Brain pericyte (primary cell): Measurements from ENCODE around the gene CGB7.
"Not testable (repeated sequence)": the region's sequence is repeated elsewhere in the genome, so short reads cannot be mapped to it uniquely, and the experiment has no call there.

Experiments
- DNase-seq: peaks from one replicate; pipeline ENCODE4 v3.0.0-alpha.2; 2012; ENCODE audit warnings: low read depth, low spot score

CGB7 gene

GRCh38 chr19:49073514-49074378 lies 16.2 kb upstream of the CGB7 start:
- no peak for DNase-seq

GRCh38 chr19:49071860-49072547 lies 14.5 kb upstream of the CGB7 start:
- DNase-seq: no peak

- DNase-seq: no peak
Measured at GRCh38 chr19:49070416-49070815, 12.9 kb upstream of the CGB7 start.

GRCh38 chr19:49069026-49069425 lies 11.5 kb upstream of the CGB7 start:
- DNase-seq: no peak

GRCh38 chr19:49067554-49067953 lies 10.0 kb upstream of the CGB7 start:
- no peak for DNase-seq

- DNase-seq: no peak
Measured at GRCh38 chr19:49065905-49066512, 8.5 kb upstream of the CGB7 start.

- no peak for DNase-seq
Measured at GRCh38 chr19:49064768-49065611, 7.4 kb upstream of the CGB7 start, which contains the start of gene NTF4. NTF4 (minus strand) TSS chr19:49064818; CDS start chr19:49061997, 2,821 bp downstream.

GRCh38 chr19:49064029-49064629 lies 6.6 kb upstream of the CGB7 start:
- DNase-seq: no peak

- no peak for DNase-seq
Measured at GRCh38 chr19:49061445-49061844, 3.9 kb upstream of the CGB7 start.

- no peak for DNase-seq
Measured at GRCh38 chr19:49061000-49061399, 3.5 kb upstream of the CGB7 start.

GRCh38 chr19:49059053-49059452 lies 1.5 kb upstream of the CGB7 start:
- DNase-seq: no peak

- no peak for DNase-seq
Measured at GRCh38 chr19:49058562-49058961, 1.0 kb upstream of the CGB7 start.

GRCh38 chr19:49056902-49057596 lies 500 bp downstream of the CGB7 start:
- not testable (repeated sequence) for DNase-seq

GRCh38 chr19:49056101-49056901 lies 1.2 kb downstream of the CGB7 start:
- DNase-seq: no peak

- DNase-seq: not testable (repeated sequence)
Measured at GRCh38 chr19:49050376-49051033, 7.0 kb downstream of the CGB7 start.

GRCh38 chr19:49049834-49050233 lies 7.7 kb downstream of the CGB7 start:
- DNase-seq: not testable (repeated sequence)

- DNase-seq: not testable (repeated sequence)
Measured at GRCh38 chr19:49049011-49049410, 8.5 kb downstream of the CGB7 start, which contains the start of gene CGB8. CGB8 (minus strand) TSS chr19:49049111; CDS start chr19:49048739, 372 bp downstream.

- not testable (repeated sequence) for DNase-seq
Measured at GRCh38 chr19:49043548-49043947, 14.0 kb downstream of the CGB7 start, which contains the start of gene CGB5. CGB5 (plus strand) TSS chr19:49043848; CDS start chr19:49044210, 362 bp downstream.

GRCh38 chr19:49042666-49043065 lies 14.9 kb downstream of the CGB7 start:
- DNase-seq: not testable (repeated sequence)
